NCI-H69 (cell line): Measurements from ENCODE around the gene SORCS2.
"Not testable (repeated sequence)": the region's sequence is repeated elsewhere in the genome, so short reads cannot be mapped to it uniquely, and the experiment has no call there.

ENCODE experiments used
- DNase-seq: peaks from one replicate; lab custom pipeline; 2025; lab: John Stamatoyannopoulos, UW

SORCS2 gene

GRCh38 chr4:7160439-7160838 lies 31.9 kb upstream of the SORCS2 start:
- DNase-seq: no peak

- no peak for DNase-seq
Observed at GRCh38 chr4:7160951-7161440, 31.3 kb upstream of the SORCS2 start.

GRCh38 chr4:7161721-7162214 lies 30.6 kb upstream of the SORCS2 start:
- no peak for DNase-seq

GRCh38 chr4:7165056-7165873 lies 27.1 kb upstream of the SORCS2 start:
- not testable (repeated sequence) for DNase-seq

GRCh38 chr4:7165874-7166201 lies 26.5 kb upstream of the SORCS2 start:
- no peak for DNase-seq

GRCh38 chr4:7166237-7166636 lies 26.1 kb upstream of the SORCS2 start:
- no peak for DNase-seq

GRCh38 chr4:7166981-7167700 lies 25.2 kb upstream of the SORCS2 start:
- DNase-seq: no peak

- DNase-seq: no peak
Observed at GRCh38 chr4:7167706-7168105, 24.6 kb upstream of the SORCS2 start.

GRCh38 chr4:7168106-7168505 lies 24.2 kb upstream of the SORCS2 start:
- DNase-seq: no peak

GRCh38 chr4:7169134-7169533 lies 23.2 kb upstream of the SORCS2 start:
- no peak for DNase-seq

- DNase-seq: no peak
Observed at GRCh38 chr4:7170012-7170411, 22.3 kb upstream of the SORCS2 start.

- DNase-seq: no peak
Observed at GRCh38 chr4:7171191-7171900, 21.0 kb upstream of the SORCS2 start.

- DNase-seq: no peak
Observed at GRCh38 chr4:7172508-7172907, 19.8 kb upstream of the SORCS2 start.

GRCh38 chr4:7172946-7173345 lies 19.4 kb upstream of the SORCS2 start:
- no peak for DNase-seq

GRCh38 chr4:7173841-7174449 lies 18.4 kb upstream of the SORCS2 start:
- no peak for DNase-seq

GRCh38 chr4:7179158-7179557 lies 13.2 kb upstream of the SORCS2 start:
- no peak for DNase-seq

- no peak for DNase-seq
Observed at GRCh38 chr4:7180938-7181337, 11.4 kb upstream of the SORCS2 start.

- DNase-seq: no peak
Observed at GRCh38 chr4:7182616-7183015, 9.7 kb upstream of the SORCS2 start.

- no peak for DNase-seq
Observed at GRCh38 chr4:7183161-7183560, 9.2 kb upstream of the SORCS2 start.

GRCh38 chr4:7183780-7184460 lies 8.4 kb upstream of the SORCS2 start:
- DNase-seq: no peak

- DNase-seq: no peak
Observed at GRCh38 chr4:7185487-7186030, 6.8 kb upstream of the SORCS2 start.
